ENCODE measurements around the gene TEX13C. TPM values are rescaled to one million over a fixed set of nuclear protein-coding genes. Genes with fewer than 3 reads are reported as not detected.

The TEX13C gene
- not detected in 2 replicates for total RNA-seq (2014; rRNA removed; shearing (Covaris generic))
- not detected in 2 replicates for total RNA-seq (2022)
- not detected for Bru-seq, nascent RNA
- not detected for BruChase-seq, experiment 1, labeled RNA remaining after a 6-hour chase
- BruChase-seq, experiment 2, labeled RNA remaining after a 2-hour chase, result not detected
- long read RNA-seq, result 0 reads

- TF ChIP-seq EZH2phosphoT487 (IDR thresholded peaks at IDR 0.05; ENCODE audit: borderline replicate concordance, low read depth, low read length) (no peak), CTCF (conservative IDR thresholded peaks at IDR 0.05; ENCODE audit: low read length) (no peak)
- no peak for DNase-seq (ENCODE audit: low spot score)
- no TSS peak for BruUV-seq (replicated peaks)
- Histone ChIP-seq H3K4me2 (ENCODE audit: low read length) (no peak within 1 kb of the TSS), H2AFZ (ENCODE audit: low read length) (no peak within 1 kb of the TSS), H3K27ac (ENCODE audit: low read depth, low read length, poor library complexity, severe bottlenecking) (no peak within 1 kb of the TSS), H3K79me2 (ENCODE audit: insufficient read depth, low read depth, low read length) (no peaks in the 10 kb centered on the region), H3K9me2 (ENCODE audit: insufficient read depth, low read length) (no peaks in the 10 kb centered on the region), H3K4me3 (ENCODE audit: low read depth, low read length, poor library complexity, severe bottlenecking) (no peak within 1 kb of the TSS), H3K9me3 (ENCODE audit: low read length) (no peaks in the 10 kb centered on the region), H3K36me3 (ENCODE audit: insufficient read depth, low read length) (no peaks in the 10 kb centered on the region), H3K4me1 (ENCODE audit: insufficient read depth, low read length, poor library complexity, severe bottlenecking) (no peaks in the 10 kb centered on the region), H4K20me1 (ENCODE audit: insufficient read depth, low read length) (no peaks in the 10 kb centered on the region)
- ChIA-PET CTCF (ENCODE audit: unreplicated experiment) (interaction anchor here (0.6 kb wide), 1 partner anchor 153 kb away, joined by 3 read pairs; no protein-coding TSS in a partner anchor), POLR2A (no interaction called here)
- intact Hi-C loops (cut with micrococcal nuclease; ENCODE audit: unreplicated experiment), result no loop called here
Observed at GRCh38 chrX:125319646-125320521, at the start of gene TEX13C. Gene TEX13C, plus strand, starts transcription at chrX:125319871. Its CDS starts 249 bp downstream, at chrX:125320120.

GRCh38 chrX:125287282-125287681 is 32.4 kb upstream of the TEX13C start:
- TF ChIP-seq EZH2phosphoT487 (IDR thresholded peaks at IDR 0.05; ENCODE audit: borderline replicate concordance, low read depth, low read length) (no peak), CTCF (conservative IDR thresholded peaks at IDR 0.05; ENCODE audit: low read length) (no peak)
- Histone ChIP-seq H2AFZ (ENCODE audit: low read length) (no peak overlapping the region), H3K4me1 (ENCODE audit: insufficient read depth, low read length, poor library complexity, severe bottlenecking) (no peaks in the 10 kb centered on the region), H3K4me3 (ENCODE audit: low read depth, low read length, poor library complexity, severe bottlenecking) (no peak overlapping the region), H3K36me3 (ENCODE audit: insufficient read depth, low read length) (no peaks in the 10 kb centered on the region), H3K9me2 (ENCODE audit: insufficient read depth, low read length) (no peaks in the 10 kb centered on the region), H3K4me2 (ENCODE audit: low read length) (no peak overlapping the region), H4K20me1 (ENCODE audit: insufficient read depth, low read length) (no peaks in the 10 kb centered on the region), H3K79me2 (ENCODE audit: insufficient read depth, low read depth, low read length) (no peaks in the 10 kb centered on the region), H3K9me3 (ENCODE audit: low read length) (no peaks in the 10 kb centered on the region), H3K27ac (ENCODE audit: low read depth, low read length, poor library complexity, severe bottlenecking) (no peak overlapping the region)
- POLR2A ChIA-PET, result no interaction called here
- no peak for DNase-seq (ENCODE audit: low spot score)
- CTCF ChIA-PET (ENCODE audit: unreplicated experiment), result no interaction called here
- intact Hi-C loops (cut with micrococcal nuclease; ENCODE audit: unreplicated experiment), result no loop called here
- no TSS peak for BruUV-seq (replicated peaks)

GRCh38 chrX:125288343-125288742 is 31.3 kb upstream of the TEX13C start:
- TF ChIP-seq CTCF (conservative IDR thresholded peaks at IDR 0.05; ENCODE audit: low read length), result no peak
- no peak for TF ChIP-seq EZH2phosphoT487 (IDR thresholded peaks at IDR 0.05; ENCODE audit: borderline replicate concordance, low read depth, low read length)
- BruUV-seq (replicated peaks), result no TSS peak
- no peaks in the 10 kb centered on the region for H3K9me2 ChIP-seq (ENCODE audit: insufficient read depth, low read length)
- CTCF ChIA-PET (ENCODE audit: unreplicated experiment), result no interaction called here
- intact Hi-C loops (cut with micrococcal nuclease; ENCODE audit: unreplicated experiment), result no loop called here
- H3K79me2 ChIP-seq (ENCODE audit: insufficient read depth, low read depth, low read length), result no peaks in the 10 kb centered on the region
- H3K27ac ChIP-seq (ENCODE audit: low read depth, low read length, poor library complexity, severe bottlenecking), result no peak overlapping the region
- H2AFZ ChIP-seq (ENCODE audit: low read length), result no peak overlapping the region
- POLR2A ChIA-PET, result interaction anchor here (0.6 kb wide), 1 partner anchor 1134 kb away, joined by 3 read pairs; no protein-coding TSS in a partner anchor
- no peak for DNase-seq (ENCODE audit: low spot score)
- H3K36me3 ChIP-seq (ENCODE audit: insufficient read depth, low read length), result no peaks in the 10 kb centered on the region
- no peak overlapping the region for H3K4me2 ChIP-seq (ENCODE audit: low read length)
- H3K9me3 ChIP-seq (ENCODE audit: low read length), result no peaks in the 10 kb centered on the region
- no peak overlapping the region for H3K4me3 ChIP-seq (ENCODE audit: low read depth, low read length, poor library complexity, severe bottlenecking)
- H3K4me1 ChIP-seq (ENCODE audit: insufficient read depth, low read length, poor library complexity, severe bottlenecking), result no peaks in the 10 kb centered on the region
- no peaks in the 10 kb centered on the region for H4K20me1 ChIP-seq (ENCODE audit: insufficient read depth, low read length)

Measured in OCI-LY7 (cell line).